KOPT-K1 (cell line): Measurements from ENCODE around the gene ZBTB37.
"Not testable (repeated sequence)": the region's sequence is repeated elsewhere in the genome, so short reads cannot be mapped to it uniquely, and the experiment has no call there.

Experiments used
- H3K27ac ChIP-seq: fragments of 200-600 bp; sonication (generic); 2 replicates; pipeline ENCODE4 v1.5.1; 2016; ENCODE audit warnings: antibody characterized with exemption, mild to moderate bottlenecking, low read depth, low read length; ENCODE audit not compliant: poor library complexity, severe bottlenecking
- H3K36me3 ChIP-seq: fragments of 200-600 bp; sonication (generic); 2 replicates; pipeline ENCODE4 v1.5.1; 2017; ENCODE audit warnings: antibody characterized with exemption, mild to moderate bottlenecking, low read length, moderate library complexity; ENCODE audit not compliant: insufficient read depth
- H3K9me3 ChIP-seq: fragments of 200-600 bp; sonication (generic); 2 replicates; pipeline ENCODE4 v1.5.1; 2017; ENCODE audit warnings: antibody characterized with exemption, low read length, mild to moderate bottlenecking; ENCODE audit not compliant: insufficient read depth, poor library complexity, severe bottlenecking

Gene ZBTB37

GRCh38 chr1:173876732-173877131 is 8.6 kb downstream of the ZBTB37 start:
- peaks cover 35% of the 10 kb centered on the region for H3K36me3 ChIP-seq
- no peaks in the 10 kb centered on the region for H3K9me3 ChIP-seq
- H3K27ac ChIP-seq, result no peak overlapping the region

- no peaks in the 10 kb centered on the region for H3K9me3 ChIP-seq
- H3K27ac ChIP-seq, result no peak overlapping the region
- H3K36me3 ChIP-seq, result peaks cover 32% of the 10 kb centered on the region
These were observed 10.1 kb downstream of the ZBTB37 start for GRCh38 chr1:173878251-173878650.

GRCh38 chr1:173881117-173881516 is 12.9 kb downstream of the ZBTB37 start:
- H3K9me3 ChIP-seq, H3K27ac ChIP-seq: not testable (repeated sequence)
- H3K36me3 ChIP-seq, result peaks cover 31% of the 10 kb centered on the region

GRCh38 chr1:173884701-173885100 is 16.5 kb downstream of the ZBTB37 start:
- Histone ChIP-seq H3K27ac (no peak overlapping the region), H3K9me3 (no peaks in the 10 kb centered on the region), H3K36me3 (peaks cover 20% of the 10 kb centered on the region)

GRCh38 chr1:173886746-173887611 is 18.8 kb downstream of the ZBTB37 start:
- Histone ChIP-seq H3K27ac (no peak overlapping the region), H3K9me3 (no peaks in the 10 kb centered on the region), H3K36me3 (peaks cover 14% of the 10 kb centered on the region)

GRCh38 chr1:173887627-173888026 is 19.4 kb downstream of the ZBTB37 start:
- H3K36me3 ChIP-seq, result peaks cover 14% of the 10 kb centered on the region
- H3K27ac ChIP-seq, result no peak overlapping the region

GRCh38 chr1:173888749-173889148 is 20.6 kb downstream of the ZBTB37 start:
- Histone ChIP-seq H3K36me3 (peaks cover 14% of the 10 kb centered on the region), H3K9me3 (no peaks in the 10 kb centered on the region), H3K27ac (no peak overlapping the region)

More at GRCh38 chr1:173887627-173888026, 19.4 kb downstream of the ZBTB37 start:
- no peaks in the 10 kb centered on the region for H3K9me3 ChIP-seq

- Histone ChIP-seq H3K27ac (no peak overlapping the region), H3K9me3 (no peaks in the 10 kb centered on the region), H3K36me3 (peaks cover 14% of the 10 kb centered on the region)
These were observed 21.7 kb downstream of the ZBTB37 start for GRCh38 chr1:173889885-173890284.

- Histone ChIP-seq H3K9me3 (no peaks in the 10 kb centered on the region), H3K36me3 (no peaks in the 10 kb centered on the region), H3K27ac (no peak overlapping the region)
These were observed 25.4 kb downstream of the ZBTB37 start for GRCh38 chr1:173893611-173894010.

- Histone ChIP-seq H3K27ac (no peak overlapping the region), H3K9me3 (no peaks in the 10 kb centered on the region), H3K36me3 (no peaks in the 10 kb centered on the region)
These were observed 26.0 kb downstream of the ZBTB37 start for GRCh38 chr1:173894189-173894588.

GRCh38 chr1:173900427-173900826 is 32.2 kb downstream of the ZBTB37 start:
- H3K27ac ChIP-seq, result no peak overlapping the region
- H3K36me3 ChIP-seq, result no peaks in the 10 kb centered on the region
- no peaks in the 10 kb centered on the region for H3K9me3 ChIP-seq

- H3K27ac ChIP-seq, result no peak overlapping the region
- no peaks in the 10 kb centered on the region for H3K36me3 ChIP-seq
- H3K9me3 ChIP-seq, result no peaks in the 10 kb centered on the region
These were observed 32.8 kb downstream of the ZBTB37 start for GRCh38 chr1:173900992-173901391.

- H3K9me3 ChIP-seq, result no peaks in the 10 kb centered on the region
- no peak overlapping the region for H3K27ac ChIP-seq
- H3K36me3 ChIP-seq, result no peaks in the 10 kb centered on the region
These were observed 35.8 kb downstream of the ZBTB37 start for GRCh38 chr1:173903827-173904531.

GRCh38 chr1:173913111-173913510 is 44.9 kb downstream of the ZBTB37 start:
- no peaks in the 10 kb centered on the region for H3K9me3 ChIP-seq
- H3K27ac ChIP-seq, result no peak overlapping the region
- H3K36me3 ChIP-seq, result no peaks in the 10 kb centered on the region

- H3K36me3 ChIP-seq, result no peaks in the 10 kb centered on the region
- H3K27ac ChIP-seq, result no peak overlapping the region
- H3K9me3 ChIP-seq, result no peaks in the 10 kb centered on the region
These were observed 46.2 kb downstream of the ZBTB37 start for GRCh38 chr1:173914366-173914871.
